ENCODE data around the gene UBE2D2.

- TF ChIP-seq, protein P1, sequence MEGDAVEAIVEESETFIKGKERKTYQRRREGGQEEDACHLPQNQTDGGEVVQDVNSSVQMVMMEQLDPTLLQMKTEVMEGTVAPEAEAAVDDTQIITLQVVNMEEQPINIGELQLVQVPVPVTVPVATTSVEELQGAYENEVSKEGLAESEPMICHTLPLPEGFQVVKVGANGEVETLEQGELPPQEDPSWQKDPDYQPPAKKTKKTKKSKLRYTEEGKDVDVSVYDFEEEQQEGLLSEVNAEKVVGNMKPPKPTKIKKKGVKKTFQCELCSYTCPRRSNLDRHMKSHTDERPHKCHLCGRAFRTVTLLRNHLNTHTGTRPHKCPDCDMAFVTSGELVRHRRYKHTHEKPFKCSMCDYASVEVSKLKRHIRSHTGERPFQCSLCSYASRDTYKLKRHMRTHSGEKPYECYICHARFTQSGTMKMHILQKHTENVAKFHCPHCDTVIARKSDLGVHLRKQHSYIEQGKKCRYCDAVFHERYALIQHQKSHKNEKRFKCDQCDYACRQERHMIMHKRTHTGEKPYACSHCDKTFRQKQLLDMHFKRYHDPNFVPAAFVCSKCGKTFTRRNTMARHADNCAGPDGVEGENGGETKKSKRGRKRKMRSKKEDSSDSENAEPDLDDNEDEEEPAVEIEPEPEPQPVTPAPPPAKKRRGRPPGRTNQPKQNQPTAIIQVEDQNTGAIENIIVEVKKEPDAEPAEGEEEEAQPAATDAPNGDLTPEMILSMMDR (conservative IDR thresholded peaks at IDR 0.05): no peak
- no peak for TF ChIP-seq ZFX (IDR thresholded peaks at IDR 0.05)
These were observed 106.6 kb downstream of the UBE2D2 start for GRCh38 chr5:139667730-139668063.

Measured in C4-2B (cell line).